ENCODE results near the gene FOXP1. TPM values are rescaled to one million over a fixed set of nuclear protein-coding genes. Genes with fewer than 3 reads are reported as not detected.
A peak's percentile ranks its signal among the peaks of the same experiment; 100 is the strongest.

Gene FOXP1
- total RNA-seq, 1 donor from 2014 or later = 195 TPM

DNA sequence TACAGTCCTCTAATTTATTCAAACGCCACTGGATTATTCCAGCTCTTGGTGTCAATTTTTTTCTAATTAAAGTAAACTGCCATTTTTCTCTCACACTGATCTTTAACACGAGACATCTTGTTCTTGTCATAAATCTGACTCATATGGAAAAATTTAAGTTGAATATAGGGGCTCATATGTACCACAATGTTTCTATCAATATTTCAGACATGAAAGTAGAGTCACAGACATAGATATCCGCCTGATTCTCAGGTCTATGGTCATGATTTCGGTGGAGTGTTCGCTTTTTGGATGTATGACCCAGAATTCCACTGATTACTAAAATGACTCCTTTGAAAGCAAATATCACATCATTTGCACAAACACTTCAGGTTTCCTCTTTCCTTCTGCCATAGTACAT, 552.8 kb downstream of the FOXP1 start:
- no peak for DNase-seq (ENCODE audit: extremely low spot score, unreplicated experiment)
- H3K9me3 Mint-ChIP-seq (ENCODE audit: unreplicated experiment) = no peaks in the 10 kb centered on the region
- no peak overlapping the region for H3K4me3 Mint-ChIP-seq (ENCODE audit: unreplicated experiment)
- no peaks in the 10 kb centered on the region for H3K27me3 Mint-ChIP-seq (ENCODE audit: unreplicated experiment)
- TF ChIP-seq, protein P1, sequence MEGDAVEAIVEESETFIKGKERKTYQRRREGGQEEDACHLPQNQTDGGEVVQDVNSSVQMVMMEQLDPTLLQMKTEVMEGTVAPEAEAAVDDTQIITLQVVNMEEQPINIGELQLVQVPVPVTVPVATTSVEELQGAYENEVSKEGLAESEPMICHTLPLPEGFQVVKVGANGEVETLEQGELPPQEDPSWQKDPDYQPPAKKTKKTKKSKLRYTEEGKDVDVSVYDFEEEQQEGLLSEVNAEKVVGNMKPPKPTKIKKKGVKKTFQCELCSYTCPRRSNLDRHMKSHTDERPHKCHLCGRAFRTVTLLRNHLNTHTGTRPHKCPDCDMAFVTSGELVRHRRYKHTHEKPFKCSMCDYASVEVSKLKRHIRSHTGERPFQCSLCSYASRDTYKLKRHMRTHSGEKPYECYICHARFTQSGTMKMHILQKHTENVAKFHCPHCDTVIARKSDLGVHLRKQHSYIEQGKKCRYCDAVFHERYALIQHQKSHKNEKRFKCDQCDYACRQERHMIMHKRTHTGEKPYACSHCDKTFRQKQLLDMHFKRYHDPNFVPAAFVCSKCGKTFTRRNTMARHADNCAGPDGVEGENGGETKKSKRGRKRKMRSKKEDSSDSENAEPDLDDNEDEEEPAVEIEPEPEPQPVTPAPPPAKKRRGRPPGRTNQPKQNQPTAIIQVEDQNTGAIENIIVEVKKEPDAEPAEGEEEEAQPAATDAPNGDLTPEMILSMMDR (IDR thresholded peaks at IDR 0.05) = no peak
- H3K27ac Mint-ChIP-seq (ENCODE audit: unreplicated experiment) = peak overlapping the region; percentile 27
- peaks cover 55% of the 10 kb centered on the region for H3K4me1 Mint-ChIP-seq (ENCODE audit: unreplicated experiment)
- H3K36me3 Mint-ChIP-seq (ENCODE audit: unreplicated experiment) = peaks cover 53% of the 10 kb centered on the region

DNA sequence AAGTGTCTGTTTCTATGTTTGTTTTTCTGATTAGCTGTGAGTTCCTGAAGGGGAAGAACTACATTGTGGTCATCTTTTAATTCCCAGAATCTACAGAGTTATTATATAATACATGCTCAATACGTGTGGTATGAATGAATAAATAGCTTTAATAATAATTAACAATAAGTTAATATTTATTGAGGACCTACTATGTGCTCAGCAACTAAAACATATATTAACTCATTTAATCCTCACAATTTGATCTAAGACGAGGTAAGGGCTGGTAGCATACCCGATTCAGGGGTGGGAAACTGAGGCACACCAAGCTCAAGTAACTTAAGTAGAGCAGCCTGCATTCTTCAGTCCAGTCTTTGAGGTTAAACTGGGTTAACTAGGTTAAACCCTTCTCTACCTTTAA, 553.8 kb downstream of the FOXP1 start:
- no peak for DNase-seq (ENCODE audit: extremely low spot score, unreplicated experiment)
- Mint-ChIP-seq H3K4me3 (ENCODE audit: unreplicated experiment) (no peak overlapping the region), H3K27ac (ENCODE audit: unreplicated experiment) (no peak overlapping the region)

DNA sequence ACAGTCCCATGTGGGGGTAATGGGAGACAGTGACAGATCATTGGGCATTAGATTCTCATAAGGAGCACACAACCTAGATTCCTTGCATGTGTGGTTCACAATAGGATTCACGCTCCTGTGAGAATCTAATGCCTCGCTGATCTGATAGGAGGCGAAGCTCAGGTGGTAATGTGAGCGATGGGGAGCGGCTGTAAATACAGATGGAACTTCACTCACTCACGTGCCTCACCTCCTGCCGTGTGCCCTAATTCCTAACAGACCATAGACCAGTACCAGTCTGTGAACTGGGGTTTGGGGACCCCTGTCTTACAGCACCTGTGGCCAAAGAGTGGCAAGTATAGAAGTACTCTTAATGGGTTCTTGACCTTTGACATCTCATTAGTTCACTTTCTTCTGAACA, 554.7 kb downstream of the FOXP1 start:
- H3K9me3 Mint-ChIP-seq (ENCODE audit: unreplicated experiment) = no peaks in the 10 kb centered on the region
- peaks cover 58% of the 10 kb centered on the region for H3K36me3 Mint-ChIP-seq (ENCODE audit: unreplicated experiment)
- TF ChIP-seq, protein P1 (IDR thresholded peaks at IDR 0.05) = no peak
- H3K4me1 Mint-ChIP-seq (ENCODE audit: unreplicated experiment) = peaks cover 60% of the 10 kb centered on the region
- no peak for DNase-seq (ENCODE audit: extremely low spot score, unreplicated experiment)
- peak overlapping the region; percentile 25 for H3K27ac Mint-ChIP-seq (ENCODE audit: unreplicated experiment)
- no peaks in the 10 kb centered on the region for H3K27me3 Mint-ChIP-seq (ENCODE audit: unreplicated experiment)
- H3K4me3 Mint-ChIP-seq (ENCODE audit: unreplicated experiment) = no peak overlapping the region

More for the DNA sequence above, 553.8 kb downstream of the FOXP1 start:
- peaks cover 55% of the 10 kb centered on the region for H3K36me3 Mint-ChIP-seq (ENCODE audit: unreplicated experiment)
- H3K4me1 Mint-ChIP-seq (ENCODE audit: unreplicated experiment) = peaks cover 55% of the 10 kb centered on the region
- TF ChIP-seq, protein P1 (IDR thresholded peaks at IDR 0.05) = no peak
- H3K27me3 Mint-ChIP-seq (ENCODE audit: unreplicated experiment) = no peaks in the 10 kb centered on the region
- no peaks in the 10 kb centered on the region for H3K9me3 Mint-ChIP-seq (ENCODE audit: unreplicated experiment)

DNA sequence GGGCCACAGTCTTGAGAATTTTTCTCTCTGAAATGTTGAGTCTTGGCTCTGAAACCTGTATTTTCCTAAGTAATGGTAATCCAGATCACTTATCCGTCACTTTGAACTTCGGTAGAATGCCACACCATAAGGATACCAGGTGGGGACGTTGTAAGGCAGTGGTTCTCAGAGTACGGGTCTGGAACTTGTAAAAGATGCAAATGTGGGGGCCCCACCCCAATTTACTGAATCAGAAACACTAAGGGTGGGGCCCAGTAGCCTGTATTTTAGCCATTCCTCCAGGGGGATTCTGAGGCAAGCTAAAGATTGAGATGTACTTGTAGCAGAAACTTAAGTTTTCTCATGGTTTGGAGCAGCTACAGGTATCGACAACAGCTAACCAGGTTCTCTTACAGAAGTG, 555.3 kb downstream of the FOXP1 start:
- no peak for DNase-seq (ENCODE audit: extremely low spot score, unreplicated experiment)
- H3K4me3 Mint-ChIP-seq (ENCODE audit: unreplicated experiment) = no peak overlapping the region
- H3K27ac Mint-ChIP-seq (ENCODE audit: unreplicated experiment) = no peak overlapping the region
- no peaks in the 10 kb centered on the region for H3K27me3 Mint-ChIP-seq (ENCODE audit: unreplicated experiment)
- peaks cover 58% of the 10 kb centered on the region for H3K36me3 Mint-ChIP-seq (ENCODE audit: unreplicated experiment)
- TF ChIP-seq, protein P1 (IDR thresholded peaks at IDR 0.05) = no peak
- no peaks in the 10 kb centered on the region for H3K9me3 Mint-ChIP-seq (ENCODE audit: unreplicated experiment)
- H3K4me1 Mint-ChIP-seq (ENCODE audit: unreplicated experiment) = peaks cover 57% of the 10 kb centered on the region

DNA sequence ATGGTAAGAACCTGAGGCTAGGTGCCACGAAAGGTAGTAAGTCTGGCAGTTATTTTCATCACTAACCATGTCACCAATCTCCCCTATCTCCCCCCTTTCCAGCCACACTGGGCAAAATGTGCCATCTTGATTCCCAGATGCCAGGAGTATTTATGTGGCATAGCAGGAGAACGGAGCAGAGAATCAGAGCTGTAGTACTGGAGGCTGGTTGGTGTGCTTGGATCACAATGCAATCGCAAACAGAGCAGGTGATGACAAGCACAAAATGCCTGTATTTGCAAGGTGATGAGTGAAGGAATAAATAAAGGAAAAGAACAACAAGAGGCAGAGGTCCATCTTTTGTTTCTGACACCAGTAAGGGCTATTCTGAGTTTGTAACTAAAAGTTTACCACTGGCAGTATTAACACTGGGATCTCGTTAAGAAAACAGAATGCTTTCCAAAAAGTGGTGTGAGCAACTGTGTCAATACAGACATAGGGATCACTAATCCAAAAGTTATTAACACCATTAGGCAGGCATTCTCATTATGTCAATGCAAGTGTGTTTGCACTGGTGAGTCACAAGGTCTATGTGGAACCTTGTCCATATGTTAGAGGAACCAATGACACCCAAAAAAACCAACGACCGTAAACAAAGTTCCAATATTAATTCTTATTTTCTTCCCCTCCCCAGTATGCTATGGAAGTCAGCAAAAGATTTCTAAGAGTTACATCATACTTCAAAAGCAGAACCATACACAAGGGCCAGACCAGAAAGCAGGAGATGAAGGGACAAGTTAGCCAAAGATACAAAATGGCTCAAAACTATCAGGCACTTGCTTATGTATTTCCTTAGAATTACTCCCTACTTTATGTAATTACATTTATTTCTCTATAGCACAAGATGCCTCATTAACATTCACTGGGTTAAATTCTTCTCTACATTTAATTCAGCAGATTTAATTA, 556.6 kb downstream of the FOXP1 start:
- H3K27ac Mint-ChIP-seq (ENCODE audit: unreplicated experiment) = peak overlapping the region; percentile 78
- peaks cover 56% of the 10 kb centered on the region for H3K36me3 Mint-ChIP-seq (ENCODE audit: unreplicated experiment)
- peaks cover 56% of the 10 kb centered on the region for H3K4me1 Mint-ChIP-seq (ENCODE audit: unreplicated experiment)
- H3K9me3 Mint-ChIP-seq (ENCODE audit: unreplicated experiment) = no peaks in the 10 kb centered on the region
- no peak overlapping the region for H3K4me3 Mint-ChIP-seq (ENCODE audit: unreplicated experiment)
- DNase-seq (ENCODE audit: extremely low spot score, unreplicated experiment) = no peak
- TF ChIP-seq, protein P1 (IDR thresholded peaks at IDR 0.05) = no peak
- no peaks in the 10 kb centered on the region for H3K27me3 Mint-ChIP-seq (ENCODE audit: unreplicated experiment)
